Right lobe of liver (tissue), 4 donors: Measurements from ENCODE around the gene ITPR2.

Experiments used
- POLR2A ChIP-seq: fragments of 450-650 bp; IDR thresholded peaks from one replicate; pipeline ENCODE4 v1.6.1; 2017; ENCODE audit warnings: antibody characterized with exemption, mild to moderate bottlenecking
- TF ChIP-seq, protein P1 (sequence below), 4 donors: fragments of 200-600 bp in 3 of 4; fragments of 450-650 bp in 1 of 4; IDR thresholded peaks; one replicate each; pipeline versions ENCODE4 v1.5.1 to v1.8.0; 2016 to 2022; ENCODE audit warnings: antibody characterized with exemption in 4 of 4, mild to moderate bottlenecking in 2 of 4
- donor health status: DM: no; HTN: no; CAD: no.
- donor health status: DM: no; HTN: no; CAD: no.
- donor health status: DM: no; HTN: yes; CAD: no.

DNA sequence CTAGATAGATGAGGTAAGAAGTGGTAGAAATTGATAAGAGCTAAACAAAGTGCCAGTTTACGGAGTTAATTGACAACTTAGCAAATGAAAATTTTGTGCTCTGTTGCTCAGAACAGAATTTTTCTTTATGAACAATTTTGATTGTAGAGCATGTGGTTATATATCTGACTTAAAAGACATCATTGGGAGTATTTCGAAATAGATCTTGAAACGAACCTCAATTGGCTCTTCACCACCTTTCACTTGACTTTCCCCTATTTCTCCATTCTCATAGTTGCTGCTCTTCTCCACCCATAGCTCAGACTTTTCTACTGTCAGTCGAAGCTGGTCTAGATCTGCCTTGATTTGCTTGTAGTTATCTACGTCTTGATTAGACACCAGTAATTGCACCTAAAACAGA, 212.1 kb downstream of the ITPR2 start:
- TF ChIP-seq, protein P1, sequence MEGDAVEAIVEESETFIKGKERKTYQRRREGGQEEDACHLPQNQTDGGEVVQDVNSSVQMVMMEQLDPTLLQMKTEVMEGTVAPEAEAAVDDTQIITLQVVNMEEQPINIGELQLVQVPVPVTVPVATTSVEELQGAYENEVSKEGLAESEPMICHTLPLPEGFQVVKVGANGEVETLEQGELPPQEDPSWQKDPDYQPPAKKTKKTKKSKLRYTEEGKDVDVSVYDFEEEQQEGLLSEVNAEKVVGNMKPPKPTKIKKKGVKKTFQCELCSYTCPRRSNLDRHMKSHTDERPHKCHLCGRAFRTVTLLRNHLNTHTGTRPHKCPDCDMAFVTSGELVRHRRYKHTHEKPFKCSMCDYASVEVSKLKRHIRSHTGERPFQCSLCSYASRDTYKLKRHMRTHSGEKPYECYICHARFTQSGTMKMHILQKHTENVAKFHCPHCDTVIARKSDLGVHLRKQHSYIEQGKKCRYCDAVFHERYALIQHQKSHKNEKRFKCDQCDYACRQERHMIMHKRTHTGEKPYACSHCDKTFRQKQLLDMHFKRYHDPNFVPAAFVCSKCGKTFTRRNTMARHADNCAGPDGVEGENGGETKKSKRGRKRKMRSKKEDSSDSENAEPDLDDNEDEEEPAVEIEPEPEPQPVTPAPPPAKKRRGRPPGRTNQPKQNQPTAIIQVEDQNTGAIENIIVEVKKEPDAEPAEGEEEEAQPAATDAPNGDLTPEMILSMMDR (IDR thresholded peaks at IDR 0.05) = no peak
- no peak for TF ChIP-seq POLR2A
